ENCODE measurements around the gene PDE6H.

Gene PDE6H

GRCh38 chr12:14952299-14952921 lies 20.4 kb upstream of the PDE6H start:
- DNase-seq: no peak

GRCh38 chr12:14953752-14954151 lies 19.1 kb upstream of the PDE6H start:
- no peak for DNase-seq

- no peak for DNase-seq
Observed at GRCh38 chr12:14954269-14954668, 18.6 kb upstream of the PDE6H start.

- no peak for DNase-seq
Observed at GRCh38 chr12:14956024-14956891, 16.6 kb upstream of the PDE6H start.

- DNase-seq: no peak
Observed at GRCh38 chr12:14956905-14957304, 15.9 kb upstream of the PDE6H start.

- no peak for DNase-seq
Observed at GRCh38 chr12:14957551-14958168, 15.2 kb upstream of the PDE6H start.

GRCh38 chr12:14958361-14959125 lies 14.3 kb upstream of the PDE6H start:
- DNase-seq: no peak

- no peak for DNase-seq
Observed at GRCh38 chr12:14959126-14959440, 13.8 kb upstream of the PDE6H start.

GRCh38 chr12:14959463-14959862 lies 13.4 kb upstream of the PDE6H start:
- no peak for DNase-seq

GRCh38 chr12:14959916-14960496 lies 12.8 kb upstream of the PDE6H start:
- no peak for DNase-seq

GRCh38 chr12:14960548-14961465 lies 12.0 kb upstream of the PDE6H start:
- DNase-seq: no peak

GRCh38 chr12:14961466-14962152 lies 11.2 kb upstream of the PDE6H start, which contains the start of gene ARHGDIB:
Gene ARHGDIB, minus strand, starts transcription at chr12:14961601. Its CDS starts 10,889 bp downstream, at chr12:14950712.
- no peak for DNase-seq

GRCh38 chr12:14962153-14962539 lies 10.7 kb upstream of the PDE6H start:
- DNase-seq: no peak

GRCh38 chr12:14962797-14963196 lies 10.0 kb upstream of the PDE6H start:
- DNase-seq: no peak

GRCh38 chr12:14963520-14963919 lies 9.3 kb upstream of the PDE6H start:
- no peak for DNase-seq

GRCh38 chr12:14964406-14964805 lies 8.4 kb upstream of the PDE6H start:
- DNase-seq: no peak

- DNase-seq: no peak
Observed at GRCh38 chr12:14965221-14965620, 7.6 kb upstream of the PDE6H start.

- DNase-seq: no peak
Observed at GRCh38 chr12:14968478-14968877, 4.4 kb upstream of the PDE6H start.

GRCh38 chr12:14970473-14970872 lies 2.4 kb upstream of the PDE6H start:
- no peak for DNase-seq

- DNase-seq: no peak
Observed at GRCh38 chr12:14974633-14975032, 1.8 kb downstream of the PDE6H start.

GRCh38 chr12:14975457-14975856 lies 2.6 kb downstream of the PDE6H start:
- DNase-seq: no peak

All from retina (tissue), 1 donor.